HEK293 (cell line): ENCODE data around the gene TOP3B.

Experiments
- CTCF ChIA-PET: fragments of 350-600 bp; formaldehyde crosslinking; extraction: SDS; loops from one replicate; lab custom pipeline; 2021; ENCODE audit warnings: antibody characterized with exemption; lab: Yijun Ruan, JAX
- POLR2A ChIA-PET: fragments of 300-600 bp; formaldehyde crosslinking; extraction: SDS; loops from one replicate; lab custom pipeline; 2020; ENCODE audit warnings: antibody characterized with exemption, inconsistent platforms; lab: Yijun Ruan, JAX
- H3K27ac ChIP-seq: fragments of 200-500 bp; sonication (Bioruptor generic); 2 replicates; pipeline ENCODE4 v1.5.1; 2014; ENCODE audit warnings: low read depth, low read length, control low read depth, inconsistent platforms; ENCODE audit errors: extremely low read depth
- H3K36me3 ChIP-seq, 2 experiments: fragments of 200-500 bp in 1 of 2; sonication (Bioruptor generic) in 1 of 2; 1 replicate in 1 of 2; 2 replicates in 1 of 2; pipeline ENCODE4 v1.5.1; 2014 to 2017; ENCODE audit warnings: inconsistent platforms in 2 of 2, low read length in 2 of 2; ENCODE audit not compliant: control insufficient read depth in 2 of 2, insufficient read depth in 1 of 2
- H3K4me1 ChIP-seq: fragments of 200-500 bp; sonication (Bioruptor generic); 2 replicates; pipeline ENCODE4 v1.5.1; 2014; ENCODE audit warnings: mild to moderate bottlenecking, low read length, inconsistent platforms; ENCODE audit not compliant: control insufficient read depth, insufficient read depth
- H3K4me3 ChIP-seq: 2 replicates; pipeline ENCODE4 v1.5.1; 2011; ENCODE audit warnings: low read depth, mild to moderate bottlenecking, control low read depth, low read length, moderate library complexity
- H3K9me3 ChIP-seq: fragments of 200-500 bp; sonication (Bioruptor generic); 2 replicates; pipeline ENCODE4 v1.5.1; 2014; ENCODE audit warnings: low read depth, low read length, inconsistent platforms; ENCODE audit not compliant: control insufficient read depth, insufficient read depth
- ATF2 ChIP-seq: fragments of 450-650 bp; formaldehyde crosslinking; IDR thresholded peaks from 2 replicates; pipeline ENCODE4 v1.5.1; 2016; ENCODE audit warnings: missing biosample characterization, missing genetic modification characterization, low read depth
- BCL6B ChIP-seq: fragments of 450-650 bp; formaldehyde crosslinking; IDR thresholded peaks from 2 replicates; pipeline ENCODE4 v1.5.1; 2017; ENCODE audit warnings: missing biosample characterization, missing genetic modification characterization
- FEZF1 ChIP-seq: fragments of 450-650 bp; formaldehyde crosslinking; IDR thresholded peaks from 2 replicates; pipeline ENCODE4 v1.5.1; 2016; ENCODE audit warnings: missing biosample characterization, missing genetic modification characterization
- KLF1 ChIP-seq: fragments of 450-650 bp; formaldehyde crosslinking; IDR thresholded peaks from 2 replicates; pipeline ENCODE4 v1.5.1; 2016; ENCODE audit warnings: missing biosample characterization, missing genetic modification characterization
- MZF1 ChIP-seq: fragments of 450-650 bp; formaldehyde crosslinking; IDR thresholded peaks from 2 replicates; pipeline ENCODE4 v1.5.1; 2017; ENCODE audit warnings: missing biosample characterization, missing genetic modification characterization, borderline replicate concordance
- REPIN1 ChIP-seq: fragments of 450-650 bp; formaldehyde crosslinking; IDR thresholded peaks from 2 replicates; pipeline ENCODE4 v1.5.1; 2017; ENCODE audit warnings: missing biosample characterization, missing genetic modification characterization, low read depth
- ZBTB11 ChIP-seq: fragments of 450-650 bp; formaldehyde crosslinking; conservative IDR thresholded peaks from 2 replicates; pipeline ENCODE4 v1.5.1; 2016; ENCODE audit warnings: low read depth, missing biosample characterization, missing genetic modification characterization
- ZBTB21 ChIP-seq: fragments of 450-650 bp; formaldehyde crosslinking; IDR thresholded peaks from 2 replicates; pipeline ENCODE4 v1.5.1; 2017; ENCODE audit warnings: missing biosample characterization, missing genetic modification characterization
- ZIC2 ChIP-seq: fragments of 450-650 bp; formaldehyde crosslinking; IDR thresholded peaks from 2 replicates; pipeline ENCODE4 v1.5.1; 2016; ENCODE audit warnings: missing biosample characterization, missing genetic modification characterization
- ZNF19 ChIP-seq: fragments of 450-650 bp; formaldehyde crosslinking; IDR thresholded peaks from 2 replicates; pipeline ENCODE4; 2016; ENCODE audit warnings: missing biosample characterization, missing genetic modification characterization, low read depth
- ZNF341 ChIP-seq: fragments of 450-650 bp; formaldehyde crosslinking; IDR thresholded peaks from 2 replicates; pipeline ENCODE4; 2016; ENCODE audit warnings: low read depth, missing biosample characterization, missing genetic modification characterization
- ZNF366 ChIP-seq: fragments of 450-650 bp; formaldehyde crosslinking; conservative IDR thresholded peaks from 2 replicates; pipeline ENCODE4 v1.5.1; 2016; ENCODE audit warnings: missing biosample characterization, missing genetic modification characterization
- ZNF560 ChIP-seq: fragments of 450-650 bp; formaldehyde crosslinking; IDR thresholded peaks from 2 replicates; pipeline ENCODE4 v1.5.1; 2017; ENCODE audit warnings: missing biosample characterization, missing genetic modification characterization, borderline replicate concordance
- ZNF623 ChIP-seq: fragments of 450-650 bp; formaldehyde crosslinking; IDR thresholded peaks from 2 replicates; pipeline ENCODE4 v1.5.1; 2016; ENCODE audit warnings: missing biosample characterization, missing genetic modification characterization
- ZNF626 ChIP-seq: fragments of 450-650 bp; sonication (Bioruptor Pico); formaldehyde crosslinking; IDR thresholded peaks from 2 replicates; pipeline ENCODE4 v1.5.1; 2018; ENCODE audit warnings: missing biosample characterization, missing genetic modification characterization, inconsistent platforms
- ZNF677 ChIP-seq: fragments of 450-650 bp; IDR thresholded peaks from 2 replicates; pipeline ENCODE4 v1.5.0; 2018; ENCODE audit warnings: missing biosample characterization, mild to moderate bottlenecking, missing genetic modification characterization, moderate library complexity
- ZNF701 ChIP-seq: fragments of 450-650 bp; formaldehyde crosslinking; IDR thresholded peaks from 2 replicates; pipeline ENCODE4 v1.5.1; 2016; ENCODE audit warnings: missing biosample characterization, missing genetic modification characterization
- ZNF776 ChIP-seq: fragments of 450-650 bp; formaldehyde crosslinking; IDR thresholded peaks from 2 replicates; pipeline ENCODE4 v1.5.0; 2017; ENCODE audit warnings: missing biosample characterization, missing genetic modification characterization, borderline replicate concordance
- ZSCAN16 ChIP-seq: fragments of 450-650 bp; formaldehyde crosslinking; IDR thresholded peaks from 2 replicates; pipeline ENCODE4 v1.5.1; 2016; ENCODE audit warnings: missing biosample characterization, missing genetic modification characterization
- TF ChIP-seq, protein P1 (sequence below): fragments of 450-650 bp; IDR thresholded peaks from 2 replicates; pipeline ENCODE4 v1.5.1; 2018; ENCODE audit warnings: missing biosample characterization, mild to moderate bottlenecking, missing genetic modification characterization

The TOP3B gene

GRCh38 chr22:21975273-21975672, 7.3 kb downstream of the TOP3B start:
- Histone ChIP-seq H3K9me3 (no peaks in the 10 kb centered on the region), H3K27ac (no peak overlapping the region), H3K36me3 (peaks cover 10 to 82% of the 10 kb centered on the region in 2 experiments; a peak in 2 of 3 replicates)
- TF ChIP-seq ZIC2 (tag by site-specific recombination): peak; percentile 55
- no peak for TF ChIP-seq ATF2
- TF ChIP-seq, all 188 proteins: peak for 1
- ChIA-PET CTCF (no interaction called here), POLR2A (interaction anchor here (0.8 kb wide), 1 partner anchor 8 kb away, joined by 3 read pairs; the partner anchor contains the start of gene TOP3B)
- no peak overlapping the region for H3K4me3 ChIP-seq
- no peaks in the 10 kb centered on the region for H3K4me1 ChIP-seq

DNA sequence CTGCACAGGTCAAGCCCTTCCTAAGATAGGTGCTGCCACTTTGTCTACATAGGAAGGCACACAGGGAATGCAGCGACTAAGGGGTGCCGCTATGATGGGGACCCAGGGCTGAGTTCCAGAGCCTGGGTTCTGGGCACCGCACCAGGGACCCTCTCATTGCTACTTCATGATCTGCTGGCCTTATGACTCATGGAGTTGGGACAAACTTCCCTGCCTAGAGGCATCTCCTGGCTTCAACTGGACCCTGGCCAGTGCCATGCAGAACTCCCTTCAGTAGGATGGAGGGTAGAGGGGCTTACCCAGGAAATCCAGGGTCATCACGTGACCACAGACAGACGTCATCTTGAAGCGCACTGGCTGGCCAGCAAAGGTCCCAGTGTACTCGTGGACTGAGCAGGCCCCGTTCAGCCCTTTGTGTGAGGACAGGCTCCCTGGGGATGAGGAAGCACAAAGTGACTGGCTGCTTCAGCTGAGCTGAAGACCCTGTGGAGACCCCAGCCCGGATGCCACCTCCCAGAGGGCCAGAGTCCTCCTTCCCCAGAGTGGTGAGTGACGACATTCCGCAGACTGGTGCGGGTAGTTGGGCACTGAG, 8.4 kb downstream of the TOP3B start:
- H3K9me3 ChIP-seq: no peaks in the 10 kb centered on the region
- no peak overlapping the region for H3K27ac ChIP-seq
- ChIA-PET CTCF (interaction anchor here (0.6 kb wide), 1 partner anchor 15 kb away, joined by 4 read pairs; no protein-coding TSS in a partner anchor), POLR2A (interaction anchor here (0.8 kb wide), 1 partner anchor 9 kb away, joined by 3 read pairs; the partner anchor contains the start of gene TOP3B)
- peaks cover 13 to 83% of the 10 kb centered on the region in 2 experiments for H3K36me3 ChIP-seq
- no peak for TF ChIP-seq ZNF701 (tag by site-specific recombination)
- no peak for TF ChIP-seq REPIN1 (tag by site-specific recombination)
- TF ChIP-seq ZNF776: no peak
- TF ChIP-seq ZNF677 (tag by site-specific recombination): no peak
- TF ChIP-seq ZNF366 (tag by site-specific recombination): no peak
- TF ChIP-seq ZNF623 (tag by site-specific recombination): no peak
- TF ChIP-seq ZNF626 (tag by site-specific recombination): no peak
- no peak for TF ChIP-seq ZBTB21
- no peak for TF ChIP-seq ZNF341
- TF ChIP-seq ZBTB11: no peak
- TF ChIP-seq ZNF560 (tag by site-specific recombination): no peak
- TF ChIP-seq BCL6B (tag by site-specific recombination): no peak
- TF ChIP-seq MZF1 (tag by site-specific recombination): no peak
- no peak for TF ChIP-seq FEZF1
- TF ChIP-seq ZNF19 (tag by site-specific recombination): no peak
- no peak for TF ChIP-seq KLF1 (tag by site-specific recombination)
- TF ChIP-seq, protein P1, sequence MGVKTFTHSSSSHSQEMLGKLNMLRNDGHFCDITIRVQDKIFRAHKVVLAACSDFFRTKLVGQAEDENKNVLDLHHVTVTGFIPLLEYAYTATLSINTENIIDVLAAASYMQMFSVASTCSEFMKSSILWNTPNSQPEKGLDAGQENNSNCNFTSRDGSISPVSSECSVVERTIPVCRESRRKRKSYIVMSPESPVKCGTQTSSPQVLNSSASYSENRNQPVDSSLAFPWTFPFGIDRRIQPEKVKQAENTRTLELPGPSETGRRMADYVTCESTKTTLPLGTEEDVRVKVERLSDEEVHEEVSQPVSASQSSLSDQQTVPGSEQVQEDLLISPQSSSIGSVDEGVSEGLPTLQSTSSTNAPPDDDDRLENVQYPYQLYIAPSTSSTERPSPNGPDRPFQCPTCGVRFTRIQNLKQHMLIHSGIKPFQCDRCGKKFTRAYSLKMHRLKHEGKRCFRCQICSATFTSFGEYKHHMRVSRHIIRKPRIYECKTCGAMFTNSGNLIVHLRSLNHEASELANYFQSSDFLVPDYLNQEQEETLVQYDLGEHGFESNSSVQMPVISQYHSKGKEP (tag by site-specific recombination): no peak
- TF ChIP-seq ZSCAN16 (tag by site-specific recombination): no peak
- H3K4me3 ChIP-seq: no peak overlapping the region
- H3K4me1 ChIP-seq: no peaks in the 10 kb centered on the region
